ENCODE measurements around the gene TPD52L1. TPM values are rescaled to one million over a fixed set of nuclear protein-coding genes. Genes with fewer than 3 reads are reported as not detected.

TPD52L1 gene
- total RNA-seq, 1 experiment from 2014 or later, result 50.6 TPM

- no peak for TF ChIP-seq CTCF (IDR thresholded peaks at IDR 0.05; ENCODE audit: unreplicated experiment)
- Mint-ChIP-seq H3K9me3 (ENCODE audit: low read depth, unreplicated experiment) (peaks cover 6% of the 10 kb centered on the region), H3K4me1 (ENCODE audit: low read depth, unreplicated experiment) (no peaks in the 10 kb centered on the region), H3K27me3 (ENCODE audit: unreplicated experiment) (no peaks in the 10 kb centered on the region), H3K27ac (ENCODE audit: unreplicated experiment) (no peak overlapping the region), H3K36me3 (ENCODE audit: insufficient read depth, unreplicated experiment) (no peaks in the 10 kb centered on the region), H3K4me3 (ENCODE audit: low read depth, unreplicated experiment) (no peak overlapping the region)
- intact Hi-C loops (cut with micrococcal nuclease; ENCODE audit: unreplicated experiment), result no loop called here
- CTCF ChIA-PET, result no interaction called here
- no TSS peak for BruUV-seq (replicated peaks)
- DNase-seq, result no peak
Measured at GRCh38 chr6:125116170-125116569, 37.4 kb upstream of the TPD52L1 start.

GRCh38 chr6:125116710-125117109 lies 36.9 kb upstream of the TPD52L1 start:
- no peak for TF ChIP-seq CTCF (IDR thresholded peaks at IDR 0.05; ENCODE audit: unreplicated experiment)
- Mint-ChIP-seq H3K4me1 (ENCODE audit: low read depth, unreplicated experiment) (no peaks in the 10 kb centered on the region), H3K27ac (ENCODE audit: unreplicated experiment) (no peak overlapping the region), H3K36me3 (ENCODE audit: insufficient read depth, unreplicated experiment) (no peaks in the 10 kb centered on the region), H3K9me3 (ENCODE audit: low read depth, unreplicated experiment) (peaks cover 2% of the 10 kb centered on the region), H3K27me3 (ENCODE audit: unreplicated experiment) (no peaks in the 10 kb centered on the region), H3K4me3 (ENCODE audit: low read depth, unreplicated experiment) (no peak overlapping the region)
- no peak for DNase-seq
- intact Hi-C loops (cut with micrococcal nuclease; ENCODE audit: unreplicated experiment), result no loop called here
- CTCF ChIA-PET, result no interaction called here
- no TSS peak for BruUV-seq (replicated peaks)

- CTCF ChIA-PET, result no interaction called here
- Mint-ChIP-seq H3K9me3 (ENCODE audit: low read depth, unreplicated experiment) (no peaks in the 10 kb centered on the region), H3K27ac (ENCODE audit: unreplicated experiment) (no peak overlapping the region), H3K27me3 (ENCODE audit: unreplicated experiment) (no peaks in the 10 kb centered on the region), H3K4me1 (ENCODE audit: low read depth, unreplicated experiment) (no peaks in the 10 kb centered on the region), H3K4me3 (ENCODE audit: low read depth, unreplicated experiment) (no peak overlapping the region), H3K36me3 (ENCODE audit: insufficient read depth, unreplicated experiment) (no peaks in the 10 kb centered on the region)
- no peak for DNase-seq
- intact Hi-C loops (cut with micrococcal nuclease; ENCODE audit: unreplicated experiment), result no loop called here
- BruUV-seq (replicated peaks), result no TSS peak
- TF ChIP-seq CTCF (IDR thresholded peaks at IDR 0.05; ENCODE audit: unreplicated experiment), result no peak
Measured at GRCh38 chr6:125117818-125118217, 35.8 kb upstream of the TPD52L1 start.

- Mint-ChIP-seq H3K27ac (ENCODE audit: unreplicated experiment) (no peak overlapping the region), H3K36me3 (ENCODE audit: insufficient read depth, unreplicated experiment) (no peaks in the 10 kb centered on the region), H3K4me1 (ENCODE audit: low read depth, unreplicated experiment) (no peaks in the 10 kb centered on the region), H3K4me3 (ENCODE audit: low read depth, unreplicated experiment) (no peak overlapping the region), H3K9me3 (ENCODE audit: low read depth, unreplicated experiment) (no peaks in the 10 kb centered on the region), H3K27me3 (ENCODE audit: unreplicated experiment) (no peaks in the 10 kb centered on the region)
- intact Hi-C loops (cut with micrococcal nuclease; ENCODE audit: unreplicated experiment), result no loop called here
- BruUV-seq (replicated peaks), result no TSS peak
- DNase-seq, result no peak
- no peak for TF ChIP-seq CTCF (IDR thresholded peaks at IDR 0.05; ENCODE audit: unreplicated experiment)
- CTCF ChIA-PET, result no interaction called here
Measured at GRCh38 chr6:125120054-125120590, 33.5 kb upstream of the TPD52L1 start.
